NCI-H345 (cell line): ENCODE measurements around the gene FHL3.

Experiments
- DNase-seq: peaks from one replicate; lab custom pipeline; 2025; lab: John Stamatoyannopoulos, UW

FHL3 gene

GRCh38 chr1:38012363-38013226, 7.3 kb upstream of the FHL3 start, which contains the start of gene UTP11:
TSS of gene UTP11 (plus strand) at chr1:38012734. CDS start at chr1:38012803, 69 bp downstream.
- DNase-seq: peak; percentile 99

GRCh38 chr1:38009841-38010180, 4.5 kb upstream of the FHL3 start:
- DNase-seq: no peak

- DNase-seq: no peak
Observed at GRCh38 chr1:38009088-38009840, 4.0 kb upstream of the FHL3 start.

GRCh38 chr1:38006008-38006828, 904 bp upstream of the FHL3 start:
- DNase-seq: no peak

- no peak for DNase-seq
Observed at GRCh38 chr1:38004284-38005108, 818 bp downstream of the FHL3 start.

GRCh38 chr1:38003261-38004250, 1.8 kb downstream of the FHL3 start:
- DNase-seq: no peak

GRCh38 chr1:38000529-38001455, 4.5 kb downstream of the FHL3 start:
- no peak for DNase-seq

- DNase-seq: no peak
Observed at GRCh38 chr1:38000233-38000528, 5.1 kb downstream of the FHL3 start.

GRCh38 chr1:37999430-38000232, 5.7 kb downstream of the FHL3 start:
- DNase-seq: no peak

- no peak for DNase-seq
Observed at GRCh38 chr1:37998913-37999429, 6.3 kb downstream of the FHL3 start.

- no peak for DNase-seq
Observed at GRCh38 chr1:37998089-37998808, 7.1 kb downstream of the FHL3 start.

GRCh38 chr1:37997256-37998088, 7.8 kb downstream of the FHL3 start:
- DNase-seq: no peak

- DNase-seq: peak; percentile 75
Observed at GRCh38 chr1:37995751-37996345, 9.5 kb downstream of the FHL3 start.

GRCh38 chr1:37994886-37995566, 10.3 kb downstream of the FHL3 start:
- no peak for DNase-seq

- DNase-seq: peak; percentile 38
Observed at GRCh38 chr1:37989361-37989930, 15.9 kb downstream of the FHL3 start.
